ENCODE results near the gene METTL8. TPM values are rescaled to one million over a fixed set of nuclear protein-coding genes. Genes with fewer than 3 reads are reported as not detected.

Gene METTL8
- total RNA-seq, 1 experiment from 2014 or later, result 27.7 TPM

DNA sequence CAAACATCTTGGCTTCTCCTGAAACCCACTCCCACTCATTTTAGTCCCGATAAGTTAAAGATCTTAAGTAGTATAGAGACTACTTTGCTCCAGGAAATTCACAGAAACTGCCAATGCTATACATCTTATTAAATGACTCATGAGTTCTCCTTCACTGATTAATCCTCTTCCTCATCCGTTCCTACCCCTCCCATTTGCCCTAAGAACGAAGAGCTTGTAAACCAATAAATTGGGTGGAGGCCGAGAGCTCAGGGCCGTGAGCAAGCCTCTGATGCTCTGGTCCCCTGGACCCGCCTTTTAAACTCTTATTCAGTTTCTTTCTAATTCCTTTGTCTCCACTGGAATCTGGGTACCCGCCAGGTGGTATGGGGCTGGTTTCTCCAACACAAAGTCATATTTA lies 68.6 kb downstream of the METTL8 start:
- Histone ChIP-seq H3K4me1 (ENCODE audit: control insufficient read depth, insufficient read depth, low read length) (no peaks in the 10 kb centered on the region), H3K9me3 (ENCODE audit: control insufficient read depth, insufficient read depth, low read depth, low read length) (peaks cover 6% of the 10 kb centered on the region; the same call in 1 of the 2 replicates), H3K4me3 (ENCODE audit: low read depth in 2 of 2, low read length in 2 of 2) (no peak overlapping the region), H3K27ac (ENCODE audit: low read length) (no peak overlapping the region), H3K27me3 (ENCODE audit: control insufficient read depth, insufficient read depth, low read length) (no peaks in the 10 kb centered on the region), H3K36me3 (ENCODE audit: control insufficient read depth, insufficient read depth, low read length) (no peaks in the 10 kb centered on the region)
- ATAC-seq (no peak), DNase-seq (ENCODE audit: low read depth, low spot score) (no peak)
- TF ChIP-seq, protein P1, sequence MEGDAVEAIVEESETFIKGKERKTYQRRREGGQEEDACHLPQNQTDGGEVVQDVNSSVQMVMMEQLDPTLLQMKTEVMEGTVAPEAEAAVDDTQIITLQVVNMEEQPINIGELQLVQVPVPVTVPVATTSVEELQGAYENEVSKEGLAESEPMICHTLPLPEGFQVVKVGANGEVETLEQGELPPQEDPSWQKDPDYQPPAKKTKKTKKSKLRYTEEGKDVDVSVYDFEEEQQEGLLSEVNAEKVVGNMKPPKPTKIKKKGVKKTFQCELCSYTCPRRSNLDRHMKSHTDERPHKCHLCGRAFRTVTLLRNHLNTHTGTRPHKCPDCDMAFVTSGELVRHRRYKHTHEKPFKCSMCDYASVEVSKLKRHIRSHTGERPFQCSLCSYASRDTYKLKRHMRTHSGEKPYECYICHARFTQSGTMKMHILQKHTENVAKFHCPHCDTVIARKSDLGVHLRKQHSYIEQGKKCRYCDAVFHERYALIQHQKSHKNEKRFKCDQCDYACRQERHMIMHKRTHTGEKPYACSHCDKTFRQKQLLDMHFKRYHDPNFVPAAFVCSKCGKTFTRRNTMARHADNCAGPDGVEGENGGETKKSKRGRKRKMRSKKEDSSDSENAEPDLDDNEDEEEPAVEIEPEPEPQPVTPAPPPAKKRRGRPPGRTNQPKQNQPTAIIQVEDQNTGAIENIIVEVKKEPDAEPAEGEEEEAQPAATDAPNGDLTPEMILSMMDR (IDR thresholded peaks at IDR 0.05), result no peak
- no peak for TF ChIP-seq SIN3A (IDR thresholded peaks at IDR 0.05; ENCODE audit: borderline replicate concordance, insufficient read depth, low read depth, low read length)
- no peak for TF ChIP-seq TCF7L2 (IDR thresholded peaks at IDR 0.05; ENCODE audit: low read depth, low read length)
- no peak for TF ChIP-seq POLR2AphosphoS5 (IDR thresholded peaks at IDR 0.05; ENCODE audit: low read depth, low read length)
- TF ChIP-seq, protein P2, sequence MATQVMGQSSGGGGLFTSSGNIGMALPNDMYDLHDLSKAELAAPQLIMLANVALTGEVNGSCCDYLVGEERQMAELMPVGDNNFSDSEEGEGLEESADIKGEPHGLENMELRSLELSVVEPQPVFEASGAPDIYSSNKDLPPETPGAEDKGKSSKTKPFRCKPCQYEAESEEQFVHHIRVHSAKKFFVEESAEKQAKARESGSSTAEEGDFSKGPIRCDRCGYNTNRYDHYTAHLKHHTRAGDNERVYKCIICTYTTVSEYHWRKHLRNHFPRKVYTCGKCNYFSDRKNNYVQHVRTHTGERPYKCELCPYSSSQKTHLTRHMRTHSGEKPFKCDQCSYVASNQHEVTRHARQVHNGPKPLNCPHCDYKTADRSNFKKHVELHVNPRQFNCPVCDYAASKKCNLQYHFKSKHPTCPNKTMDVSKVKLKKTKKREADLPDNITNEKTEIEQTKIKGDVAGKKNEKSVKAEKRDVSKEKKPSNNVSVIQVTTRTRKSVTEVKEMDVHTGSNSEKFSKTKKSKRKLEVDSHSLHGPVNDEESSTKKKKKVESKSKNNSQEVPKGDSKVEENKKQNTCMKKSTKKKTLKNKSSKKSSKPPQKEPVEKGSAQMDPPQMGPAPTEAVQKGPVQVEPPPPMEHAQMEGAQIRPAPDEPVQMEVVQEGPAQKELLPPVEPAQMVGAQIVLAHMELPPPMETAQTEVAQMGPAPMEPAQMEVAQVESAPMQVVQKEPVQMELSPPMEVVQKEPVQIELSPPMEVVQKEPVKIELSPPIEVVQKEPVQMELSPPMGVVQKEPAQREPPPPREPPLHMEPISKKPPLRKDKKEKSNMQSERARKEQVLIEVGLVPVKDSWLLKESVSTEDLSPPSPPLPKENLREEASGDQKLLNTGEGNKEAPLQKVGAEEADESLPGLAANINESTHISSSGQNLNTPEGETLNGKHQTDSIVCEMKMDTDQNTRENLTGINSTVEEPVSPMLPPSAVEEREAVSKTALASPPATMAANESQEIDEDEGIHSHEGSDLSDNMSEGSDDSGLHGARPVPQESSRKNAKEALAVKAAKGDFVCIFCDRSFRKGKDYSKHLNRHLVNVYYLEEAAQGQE (IDR thresholded peaks at IDR 0.05; ENCODE audit: insufficient read depth in 1 of 2, low read depth in 2 of 2, low read length in 1 of 2), result no peak
- intact Hi-C loops (cut with micrococcal nuclease; ENCODE audit: unreplicated experiment), result no loop called here
- ChIA-PET CTCF (no interaction called here), POLR2A (no interaction called here)
- in situ Hi-C loops (cut with HindIII; ENCODE audit: low pct_unique_long_range_greater_than_20kb, low sequenced_read_pairs), result no loop called here
- BruUV-seq (replicated peaks), result no TSS peak

DNA sequence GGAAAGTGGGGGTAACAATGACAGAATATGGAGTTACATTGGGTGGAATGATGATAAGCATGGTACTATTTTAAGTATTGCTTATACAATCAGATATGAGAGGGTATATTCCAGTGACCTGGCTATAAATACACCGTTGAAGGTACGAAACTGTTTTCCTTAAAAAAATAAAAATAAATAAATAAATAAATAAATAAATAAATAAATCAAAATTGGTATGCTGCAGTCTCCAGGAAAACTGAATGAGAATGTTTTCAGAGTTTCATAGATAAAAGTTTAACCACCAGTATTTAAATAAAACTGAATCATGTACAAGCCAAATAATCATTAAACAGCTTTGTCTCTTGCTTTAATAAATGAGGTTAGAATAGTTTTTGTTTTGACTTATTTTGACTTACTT lies 71.4 kb downstream of the METTL8 start:
- CTCF ChIA-PET, result no interaction called here

More for the DNA sequence above, 71.4 kb downstream of the METTL8 start:
- intact Hi-C loops (cut with micrococcal nuclease; ENCODE audit: unreplicated experiment), result no loop called here
- POLR2A ChIA-PET, result no interaction called here
- BruUV-seq (replicated peaks), result no TSS peak
- Histone ChIP-seq H3K36me3 (ENCODE audit: control insufficient read depth, insufficient read depth, low read length) (no peaks in the 10 kb centered on the region), H3K4me3 (ENCODE audit: low read depth in 2 of 2, low read length in 2 of 2) (no peak overlapping the region), H3K27me3 (ENCODE audit: control insufficient read depth, insufficient read depth, low read length) (no peaks in the 10 kb centered on the region), H3K9me3 (ENCODE audit: control insufficient read depth, insufficient read depth, low read depth, low read length) (peaks cover 6% of the 10 kb centered on the region; the same call in 1 of the 2 replicates), H3K27ac (ENCODE audit: low read length) (no peak overlapping the region), H3K4me1 (ENCODE audit: control insufficient read depth, insufficient read depth, low read length) (no peaks in the 10 kb centered on the region)
- DNase-seq (ENCODE audit: low read depth, low spot score), result no peak
- in situ Hi-C loops (cut with HindIII; ENCODE audit: low pct_unique_long_range_greater_than_20kb, low sequenced_read_pairs), result no loop called here
- ATAC-seq, result no peak
- no peak for TF ChIP-seq POLR2AphosphoS5 (IDR thresholded peaks at IDR 0.05; ENCODE audit: low read depth, low read length)
- no peak for TF ChIP-seq TCF7L2 (IDR thresholded peaks at IDR 0.05; ENCODE audit: low read depth, low read length)
- TF ChIP-seq, protein P2 (IDR thresholded peaks at IDR 0.05; ENCODE audit: insufficient read depth in 1 of 2, low read depth in 2 of 2, low read length in 1 of 2), result no peak
- TF ChIP-seq, protein P1 (IDR thresholded peaks at IDR 0.05), result no peak
- no peak for TF ChIP-seq SIN3A (IDR thresholded peaks at IDR 0.05; ENCODE audit: borderline replicate concordance, insufficient read depth, low read depth, low read length)
